CD8-positive, alpha-beta memory T cell (primary cell): ENCODE measurements around the gene PLCG2. TPM values are rescaled to one million over a fixed set of nuclear protein-coding genes. Genes with fewer than 3 reads are reported as not detected.
"Not testable (repeated sequence)": the region's sequence is repeated elsewhere in the genome, so short reads cannot be mapped to it uniquely, and the experiment has no call there.

Source experiments
- CTCF ChIA-PET: fragments of 350-600 bp; sonication (Branson Sonifier 250); formaldehyde crosslinking; loops from one replicate; lab custom pipeline; 2021; ENCODE audit warnings: antibody characterized with exemption; lab: Charles Lee
- POLR2A ChIA-PET: fragments of 350-600 bp; sonication (Branson Sonifier 250); formaldehyde crosslinking; loops from one replicate; lab custom pipeline; 2021; ENCODE audit warnings: antibody characterized with exemption; lab: Charles Lee
- DNase-seq, 5 donors: peaks; one replicate each; pipeline versions ENCODE4 v3.0.0 to v3.0.0-alpha.2; 2020 to 2022; ENCODE audit warnings: mixed read lengths in 1 of 5
- H3K27ac ChIP-seq: one replicate; pipeline ENCODE4 v1.7.0; 2013; ENCODE audit warnings: low read depth, mild to moderate bottlenecking, low read length, moderate library complexity
- H3K27me3 ChIP-seq: 2 replicates; pipeline ENCODE4 v1.7.0; 2013; ENCODE audit warnings: low read length, mild to moderate bottlenecking; ENCODE audit not compliant: insufficient read depth, poor library complexity, severe bottlenecking
- H3K36me3 ChIP-seq: 2 replicates; pipeline ENCODE4 v1.7.0; 2013; ENCODE audit warnings: mild to moderate bottlenecking, low read length, moderate library complexity; ENCODE audit not compliant: insufficient read depth
- H3K4me1 ChIP-seq: 2 replicates; pipeline ENCODE4 v1.7.0; 2013; ENCODE audit warnings: mild to moderate bottlenecking, low read length, moderate library complexity; ENCODE audit not compliant: insufficient read depth
- H3K4me3 ChIP-seq: 2 replicates; pipeline ENCODE4 v1.7.0; 2013; ENCODE audit warnings: mild to moderate bottlenecking, low read length
- H3K9me3 ChIP-seq: 2 replicates; pipeline ENCODE4 v1.7.0; 2013; ENCODE audit warnings: mild to moderate bottlenecking, low read length
- H3K27ac Mint-ChIP-seq, 8 donors: one replicate each; pipeline ENCODE4 v1.8.0; 2020 to 2021; ENCODE audit warnings: mixed read lengths in 8 of 8, mild to moderate bottlenecking in 6 of 8, inconsistent platforms in 3 of 8, moderate library complexity in 3 of 8
- H3K27me3 Mint-ChIP-seq, 2 donors: one replicate each; pipeline ENCODE4 v1.8.0; 2020 to 2021; ENCODE audit warnings: mixed read lengths in 2 of 2, mild to moderate bottlenecking in 1 of 2, moderate library complexity in 1 of 2
- H3K36me3 Mint-ChIP-seq, 3 donors: one replicate each; pipeline ENCODE4 v1.8.0; 2020 to 2021; ENCODE audit warnings: mixed read lengths in 3 of 3, inconsistent platforms in 1 of 3, mild to moderate bottlenecking in 1 of 3
- H3K4me1 Mint-ChIP-seq, 3 donors: one replicate each; pipeline ENCODE4 v1.8.0; 2020 to 2021; ENCODE audit warnings: mixed read lengths in 3 of 3, inconsistent platforms in 1 of 3, mild to moderate bottlenecking in 1 of 3
- H3K4me3 Mint-ChIP-seq, 7 donors: one replicate each; pipeline ENCODE4 v1.8.0; 2020 to 2021; ENCODE audit warnings: mixed read lengths in 7 of 7, mild to moderate bottlenecking in 6 of 7, moderate library complexity in 4 of 7, inconsistent platforms in 2 of 7
- H3K9me3 Mint-ChIP-seq, 5 donors: one replicate each; pipeline ENCODE4 v1.8.0; 2020 to 2022; ENCODE audit warnings: mixed read lengths in 5 of 5, mild to moderate bottlenecking in 3 of 5, moderate library complexity in 2 of 5, inconsistent platforms in 1 of 5
- polyA plus RNA-seq: library from polyadenylated mRNA; unstranded; fragments of 300-500 nt; fragmentation: Illumina TruSeq; gene quantifications from one replicate; pipeline ENCODE4 v1.2.3, GENCODE V29; 2021
- total RNA-seq, 2 experiments: library from RNA; stranded (reverse); gene quantifications; one replicate each; pipeline ENCODE4 v1.2.3, GENCODE V29; 2021

PLCG2 gene
- total and polyA plus RNA-seq, 3 experiments from 2014 or later, result 5.4 to 16.2 (median 14.2) TPM

GRCh38 chr16:81934711-81935110, 155.6 kb downstream of the PLCG2 start:
- H3K36me3 ChIP-seq, H3K4me1 ChIP-seq, H3K4me1 Mint-ChIP-seq, POLR2A ChIA-PET, DNase-seq, H3K27ac Mint-ChIP-seq, H3K4me3 ChIP-seq, H3K27me3 Mint-ChIP-seq, CTCF ChIA-PET, H3K27me3 ChIP-seq, H3K27ac ChIP-seq, H3K9me3 Mint-ChIP-seq, H3K4me3 Mint-ChIP-seq, H3K9me3 ChIP-seq: not testable (repeated sequence)
- peaks cover 0 to 74% (median 8%) of the 10 kb centered on the region in 3 donors for H3K36me3 Mint-ChIP-seq

- no peaks in the 10 kb centered on the region for H3K9me3 Mint-ChIP-seq
- ChIA-PET POLR2A (no interaction called here), CTCF (no interaction called here)
- H3K4me1 Mint-ChIP-seq, result peaks cover 0 to 4% (median 0%) of the 10 kb centered on the region in 3 donors
- Histone ChIP-seq H3K27ac (no peak overlapping the region), H3K4me1 (no peaks in the 10 kb centered on the region), H3K9me3 (no peaks in the 10 kb centered on the region), H3K27me3 (no peaks in the 10 kb centered on the region), H3K4me3 (no peak overlapping the region), H3K36me3 (no peaks in the 10 kb centered on the region)
- no peak overlapping the region for H3K27ac Mint-ChIP-seq
- no peak overlapping the region for H3K4me3 Mint-ChIP-seq
- peaks cover 0 to 83% (median 10%) of the 10 kb centered on the region in 3 donors for H3K36me3 Mint-ChIP-seq
- no peaks in the 10 kb centered on the region for H3K27me3 Mint-ChIP-seq
- DNase-seq, result no peak
Measured at GRCh38 chr16:81936209-81937000, 157.3 kb downstream of the PLCG2 start.

- ChIA-PET CTCF (no interaction called here), POLR2A (no interaction called here)
- no peaks in the 10 kb centered on the region for H3K4me1 ChIP-seq
- H3K27ac Mint-ChIP-seq, result no peak overlapping the region
- H3K27me3 Mint-ChIP-seq, result no peaks in the 10 kb centered on the region
- no peaks in the 10 kb centered on the region for H3K36me3 ChIP-seq
- H3K4me1 Mint-ChIP-seq, result peaks cover 0 to 4% (median 0%) of the 10 kb centered on the region in 3 donors
- no peak for DNase-seq
- H3K27ac ChIP-seq, result no peak overlapping the region
- H3K36me3 Mint-ChIP-seq, result peaks cover 0 to 81% (median 10%) of the 10 kb centered on the region in 3 donors
- H3K4me3 ChIP-seq, result no peak overlapping the region
- H3K4me3 Mint-ChIP-seq, result no peak overlapping the region
- H3K9me3 Mint-ChIP-seq, result no peaks in the 10 kb centered on the region
- H3K27me3 ChIP-seq, result no peaks in the 10 kb centered on the region
- no peaks in the 10 kb centered on the region for H3K9me3 ChIP-seq
Measured at GRCh38 chr16:81937305-81938038, 158.4 kb downstream of the PLCG2 start.

DNA sequence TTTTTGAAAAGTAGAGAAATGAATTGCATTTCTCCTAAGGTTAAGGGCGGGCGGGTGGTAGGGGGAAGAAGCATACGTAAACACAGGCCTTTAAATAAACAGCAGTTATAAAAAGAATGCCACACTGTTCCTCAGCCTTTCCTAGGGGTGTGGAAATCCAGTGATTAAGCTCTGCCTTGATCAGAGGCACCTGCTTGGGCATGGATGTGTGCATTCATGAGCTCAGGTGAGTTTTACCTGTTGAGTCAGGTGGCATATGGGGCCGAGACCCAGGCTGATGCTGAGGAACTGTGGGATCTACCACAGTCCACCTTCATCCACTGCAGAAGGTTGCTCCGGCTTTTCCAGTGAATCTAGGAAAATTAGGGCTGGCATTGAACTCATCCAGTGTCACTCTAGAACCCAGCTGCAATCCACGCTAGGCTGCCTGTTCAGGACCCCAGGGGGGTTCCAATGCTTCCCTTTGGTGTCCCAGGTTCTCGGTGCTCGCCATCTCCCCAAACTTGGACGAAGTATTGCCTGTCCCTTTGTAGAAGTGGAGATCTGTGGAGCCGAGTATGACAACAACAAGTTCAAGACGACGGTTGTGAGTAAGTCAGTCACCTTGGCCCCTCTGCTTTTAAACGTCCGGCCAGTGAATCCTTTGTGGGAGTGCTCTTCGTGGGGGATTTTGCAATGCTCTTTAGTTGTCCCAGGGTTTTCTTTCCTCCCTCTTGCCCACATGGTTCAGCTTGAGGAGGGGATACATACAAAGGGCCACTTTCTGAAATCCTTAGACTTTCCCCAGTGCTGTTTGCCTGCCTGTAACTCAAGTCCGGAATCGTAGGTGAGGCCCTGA, 159.5 kb downstream of the PLCG2 start:
- CTCF ChIA-PET, result no interaction called here
- no peak for DNase-seq
- H3K36me3 ChIP-seq, result no peaks in the 10 kb centered on the region

DNA sequence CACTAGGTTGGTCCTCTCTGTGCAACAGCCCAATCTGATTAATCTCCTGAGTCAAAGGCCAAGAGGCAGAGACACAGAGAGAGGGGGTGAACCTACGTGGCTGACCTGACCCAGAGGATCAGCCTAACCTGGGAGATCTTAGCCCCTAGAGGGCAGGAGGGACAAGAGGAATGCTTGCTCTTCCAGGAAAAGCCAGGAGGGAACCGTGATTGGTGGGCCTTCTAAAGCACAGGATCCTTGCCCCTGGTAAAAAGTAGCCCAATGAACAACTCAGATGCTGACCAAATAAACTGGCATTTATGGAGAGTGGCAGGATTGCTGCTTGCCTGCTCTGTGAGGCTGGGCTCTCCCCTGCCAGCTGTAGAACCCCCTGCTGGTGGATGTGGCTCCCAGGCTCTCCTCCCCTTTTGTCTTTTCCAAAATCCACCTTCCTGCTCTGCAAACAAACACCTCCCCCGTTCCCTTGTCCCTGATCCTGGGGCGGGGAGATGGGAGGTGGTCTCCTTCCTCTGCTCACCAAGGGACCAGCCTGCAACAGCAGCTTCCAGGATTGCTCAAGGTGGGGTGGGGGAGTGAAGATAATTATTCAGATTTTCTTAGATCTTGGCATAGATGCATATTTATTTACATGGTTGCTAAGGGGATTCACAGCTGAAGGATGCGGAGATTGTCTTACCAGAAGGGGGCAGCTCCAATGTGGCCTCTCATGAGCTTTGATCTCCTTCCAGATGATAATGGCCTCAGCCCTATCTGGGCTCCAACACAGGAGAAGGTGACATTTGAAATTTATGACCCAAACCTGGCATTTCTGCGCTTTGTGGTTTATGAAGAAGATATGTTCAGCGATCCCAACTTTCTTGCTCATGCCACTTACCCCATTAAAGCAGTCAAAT, 160.3 kb downstream of the PLCG2 start:
- ChIA-PET POLR2A (no interaction called here), CTCF (no interaction called here)
- Mint-ChIP-seq H3K36me3 (peaks cover 0 to 79% (median 5%) of the 10 kb centered on the region in 3 donors), H3K27ac (no peak overlapping the region), H3K4me3 (no peak overlapping the region), H3K27me3 (no peaks in the 10 kb centered on the region), H3K9me3 (no peaks in the 10 kb centered on the region), H3K4me1 (no peaks in the 10 kb centered on the region)
- Histone ChIP-seq H3K9me3 (no peaks in the 10 kb centered on the region), H3K4me1 (no peaks in the 10 kb centered on the region), H3K27me3 (no peaks in the 10 kb centered on the region), H3K36me3 (no peaks in the 10 kb centered on the region), H3K27ac (no peak overlapping the region), H3K4me3 (no peak overlapping the region)
- DNase-seq, result no peak

More for the DNA sequence above, 159.5 kb downstream of the PLCG2 start:
- Mint-ChIP-seq H3K4me1 (peaks cover 0 to 4% (median 0%) of the 10 kb centered on the region in 3 donors), H3K27me3 (no peaks in the 10 kb centered on the region), H3K4me3 (no peak overlapping the region), H3K9me3 (no peaks in the 10 kb centered on the region), H3K36me3 (peaks cover 0 to 81% (median 10%) of the 10 kb centered on the region in 3 donors), H3K27ac (peak overlapping the region in 1 of 8 donors; percentile 52)
- H3K4me1 ChIP-seq, result no peaks in the 10 kb centered on the region
- no peak overlapping the region for H3K27ac ChIP-seq
- no peaks in the 10 kb centered on the region for H3K9me3 ChIP-seq
- POLR2A ChIA-PET, result no interaction called here
- no peak overlapping the region for H3K4me3 ChIP-seq
- no peaks in the 10 kb centered on the region for H3K27me3 ChIP-seq

- H3K4me3 ChIP-seq, result no peak overlapping the region
- no peak overlapping the region for H3K27ac ChIP-seq
- H3K36me3 ChIP-seq, result no peaks in the 10 kb centered on the region
- H3K4me1 ChIP-seq, result no peaks in the 10 kb centered on the region
- Mint-ChIP-seq H3K4me3 (no peak overlapping the region), H3K27ac (no peak overlapping the region), H3K27me3 (no peaks in the 10 kb centered on the region), H3K4me1 (no peaks in the 10 kb centered on the region), H3K36me3 (peaks cover 0 to 78% (median 5%) of the 10 kb centered on the region in 3 donors), H3K9me3 (no peaks in the 10 kb centered on the region)
- POLR2A ChIA-PET, result no interaction called here
- DNase-seq, result peak in 1 of 5 donors; percentile 11
- no peaks in the 10 kb centered on the region for H3K27me3 ChIP-seq
- no peaks in the 10 kb centered on the region for H3K9me3 ChIP-seq
- CTCF ChIA-PET, result interaction anchor here (1.3 kb wide), 1 partner anchor 290 kb away, joined by 4 read pairs; no protein-coding TSS in a partner anchor
Measured at GRCh38 chr16:81940781-81941560, 161.9 kb downstream of the PLCG2 start.
